HepG2 (cell line): ENCODE data around the gene PAX7. TPM values are rescaled to one million over a fixed set of nuclear protein-coding genes. Genes with fewer than 3 reads are reported as not detected.

ENCODE experiments used
- ATAC-seq: fragments of 200-7000 bp; cut with Tn5 transposase; 3 replicates; pipeline ENCODE4 v1.9.1; 2020; ENCODE audit warnings: mild to moderate bottlenecking, moderate library complexity
- BruUV-seq: library from RNA; stranded (reverse); fragments of 400-500 nt; replicated peaks from 2 replicates; lab custom pipeline; 2021; lab: Mats Ljungman, UMichigan
- CTCF ChIA-PET: fragments of 300-600 bp; formaldehyde crosslinking; extraction: SDS; loops from one replicate; lab custom pipeline; 2021; ENCODE audit warnings: low total read pairs, inconsistent platforms, low intra/inter-chr PET ratio; lab: Yijun Ruan, JAX
- POLR2A ChIA-PET: fragments of 350-600 bp; sonication (Branson Sonifier 250); formaldehyde crosslinking; loops from one replicate; lab custom pipeline; 2020; ENCODE audit warnings: antibody characterized with exemption, inconsistent platforms; lab: Yijun Ruan, JAX
- DNase-seq: peaks from one replicate; pipeline ENCODE4 v3.0.0-alpha.2; 2015; ENCODE audit warnings: low spot score
- FAIRE-seq: peaks from 3 replicates; lab custom pipeline; 2011; peaks lifted over from hg19 to GRCh38; lab: Jason Lieb, UNC
- H2AFZ ChIP-seq: one replicate; pipeline ENCODE4 v1.6.1; 2011; ENCODE audit warnings: low read length, inconsistent platforms
- H3K27ac ChIP-seq: fragments of 300-600 bp; 3 replicates; pipeline ENCODE4 v1.8.0; 2011; ENCODE audit warnings: mixed run types, mild to moderate bottlenecking, mixed read lengths, low read length, inconsistent platforms; ENCODE audit not compliant: insufficient read depth; ENCODE audit errors: extremely low read length
- H3K27me3 ChIP-seq, 2 experiments: fragments of 200-600 bp in 1 of 2; 2 replicates in 1 of 2; 3 replicates in 1 of 2; pipeline versions ENCODE4 v1.6.0 to v1.8.0; 2011; ENCODE audit warnings: low read length in 2 of 2, mild to moderate bottlenecking in 2 of 2, moderate library complexity in 2 of 2, inconsistent platforms in 1 of 2; ENCODE audit not compliant: insufficient read depth in 2 of 2, control insufficient read depth in 1 of 2
- H3K36me3 ChIP-seq, 2 experiments: fragments of 200-600 bp in 1 of 2; replicated peaks in 1 of 2; 2 replicates in 1 of 2; 3 replicates in 1 of 2; pipeline versions ENCODE4 v1.5.1 to v1.8.0; 2011; ENCODE audit warnings: low read length in 2 of 2, inconsistent platforms in 1 of 2; ENCODE audit not compliant: insufficient read depth in 2 of 2, control insufficient read depth in 1 of 2
- H3K4me1 ChIP-seq: 2 replicates; pipeline ENCODE4 v1.5.1; 2012; ENCODE audit warnings: low read length, inconsistent platforms; ENCODE audit not compliant: insufficient read depth
- H3K4me2 ChIP-seq: 2 replicates; pipeline ENCODE4 v1.6.0; 2011; ENCODE audit warnings: low read depth, low read length, inconsistent platforms
- H3K4me3 ChIP-seq, 3 experiments: fragments of 200-600 bp in 1 of 3; sonication (generic), shearing (Covaris generic) in 1 of 3; replicated peaks in 1 of 3; 2 replicates each; pipeline ENCODE4 v1.5.1; 2011 to 2016; ENCODE audit warnings: low read length in 3 of 3, inconsistent platforms in 2 of 3, low read depth in 2 of 3, mild to moderate bottlenecking in 2 of 3, control low read depth in 1 of 3, mixed read lengths in 1 of 3; ENCODE audit not compliant: insufficient read depth in 1 of 3
- H3K79me2 ChIP-seq: one replicate; pipeline ENCODE4 v1.6.1; 2011; ENCODE audit warnings: low read length, inconsistent platforms; ENCODE audit not compliant: insufficient read depth
- H3K9ac ChIP-seq: 2 replicates; pipeline ENCODE4 v1.6.0; 2011; ENCODE audit warnings: mild to moderate bottlenecking, low read depth, low read length, inconsistent platforms; ENCODE audit not compliant: insufficient read depth
- H3K9me3 ChIP-seq: 2 replicates; pipeline ENCODE4 v1.5.1; 2012; ENCODE audit warnings: mild to moderate bottlenecking, low read length
- H4K20me1 ChIP-seq: 2 replicates; pipeline ENCODE4 v1.6.0; 2011; ENCODE audit warnings: inconsistent platforms, mild to moderate bottlenecking, low read length, moderate library complexity; ENCODE audit not compliant: insufficient read depth
- CENPBD1 ChIP-seq: sonication (generic); formaldehyde crosslinking; IDR thresholded peaks from 2 replicates; pipeline ENCODE4 v1.8.0; 2022; ENCODE audit warnings: missing genetic modification reagents, low read depth, mild to moderate bottlenecking, borderline replicate concordance
- FOXM1 ChIP-seq: sonication (generic); formaldehyde crosslinking; IDR thresholded peaks from 2 replicates; pipeline ENCODE4 v1.5.0; 2020; ENCODE audit warnings: missing genetic modification reagents
- IKZF5 ChIP-seq: IDR thresholded peaks from 2 replicates; pipeline ENCODE4 v1.6.1; 2018; ENCODE audit warnings: missing genetic modification reagents, mild to moderate bottlenecking, missing compliant biosample characterization
- KDM3A ChIP-seq: IDR thresholded peaks from 2 replicates; pipeline ENCODE4 v1.6.1; 2018; ENCODE audit warnings: low read depth, missing compliant biosample characterization
- PHF5A ChIP-seq: IDR thresholded peaks from one replicate; pipeline ENCODE4 v1.6.1; 2018; ENCODE audit warnings: low read depth, missing genetic modification reagents; ENCODE audit not compliant: unreplicated experiment
- PLSCR1 ChIP-seq: sonication (generic); formaldehyde crosslinking; IDR thresholded peaks from 2 replicates; pipeline ENCODE4 v1.5.0; 2020; ENCODE audit warnings: missing genetic modification reagents, mild to moderate bottlenecking, borderline replicate concordance
- RFXANK ChIP-seq: IDR thresholded peaks from 2 replicates; pipeline ENCODE4 v1.6.1; 2016
- TAF15 ChIP-seq: fragments of 200-400 bp; formaldehyde crosslinking; IDR thresholded peaks from one replicate; pipeline ENCODE4 v1.6.1; 2018; ENCODE audit warnings: mild to moderate bottlenecking, low read depth, low read length; ENCODE audit not compliant: poor library complexity, severe bottlenecking
- USF2 ChIP-seq, 2 experiments: sonication (generic) in 1 of 2; formaldehyde crosslinking in 1 of 2; IDR thresholded peaks; 2 replicates each; pipeline versions ENCODE4 v1.5.1 to v1.6.1; 2011 to 2020; ENCODE audit warnings: borderline replicate concordance in 1 of 2, low read depth in 1 of 2, low read length in 1 of 2, mild to moderate bottlenecking in 1 of 2, missing genetic modification reagents in 1 of 2, moderate library complexity in 1 of 2
- ZNF550 ChIP-seq: sonication (generic); formaldehyde crosslinking; IDR thresholded peaks from 2 replicates; pipeline ENCODE4 v1.4.0; 2020; ENCODE audit warnings: mild to moderate bottlenecking, missing genetic modification reagents, borderline replicate concordance
- ZNF589 ChIP-seq: sonication (generic); formaldehyde crosslinking; conservative IDR thresholded peaks from 2 replicates; pipeline ENCODE4 v1.8.0; 2022; ENCODE audit warnings: mild to moderate bottlenecking, moderate library complexity, missing genetic modification reagents
- ZNF609 ChIP-seq: sonication (generic); formaldehyde crosslinking; IDR thresholded peaks from 2 replicates; pipeline ENCODE4 v1.4.0; 2020; ENCODE audit warnings: mild to moderate bottlenecking, missing genetic modification reagents, borderline replicate concordance
- ZNF766 ChIP-seq: sonication (generic); formaldehyde crosslinking; IDR thresholded peaks from 2 replicates; pipeline ENCODE4 v1.5.0; 2020; ENCODE audit warnings: missing genetic modification reagents, borderline replicate concordance
- WGBS: methylation state at CpG from one replicate; pipeline ENCODE4 v1.1.6; 2017; ENCODE audit warnings: low lambda C conversion rate; 5-methylcytosine and 5-hydroxymethylcytosine counted together
- in situ Hi-C: cut with HindIII; loops from 2 replicates; pipeline ENCODE4 v1.10.0; 2017; ENCODE audit warnings: low pct_unique_long_range_greater_than_20kb; ENCODE audit not compliant: extremely low pct_ligation_motif_present
- intact Hi-C: fragments of 100-400 bp; cut with micrococcal nuclease; formaldehyde crosslinking; loops from one replicate; pipeline ENCODE4 v1.10.0; 2022; ENCODE audit not compliant: unreplicated experiment
- polyA plus RNA-seq, 8 experiments: library from polyadenylated mRNA; depleted of rRNA in 3 of 8; stranded (reverse) in 7 of 8; unstranded in 1 of 8; fragments of >200 nt; fragmentation: Illumina TruSeq in 4 of 8; extraction: Trizol in 4 of 8; gene quantifications; 2 replicates each; pipeline versions ENCODE4 v1.2.1 to v1.2.3, GENCODE V29; 2011 to 2016; ENCODE audit warnings: low read depth in 4 of 8, missing spikeins in 1 of 8, mixed read lengths in 1 of 8; ENCODE audit not compliant: insufficient read depth in 1 of 8
- total RNA-seq, 5 experiments: library from RNA; depleted of rRNA; stranded (reverse); fragments of >200 nt; fragmentation: Illumina TruSeq; extraction: Trizol; gene quantifications; 2 replicates each; pipeline ENCODE4 v1.2.3, GENCODE V29; 2016; ENCODE audit warnings: low read depth in 1 of 5

PAX7 gene
- total and polyA plus RNA-seq, 2 of the 13 experiments (the other 11 are each of a cell fraction or from before 2014, with no cell fraction given), result not detected

- ATAC-seq (no peak), DNase-seq (no peak), FAIRE-seq (no peak)
- no peak for TF ChIP-seq RFXANK (CRISPR knock-in tag)
- TF ChIP-seq IKZF5 (CRISPR knock-in tag), result no peak
- TF ChIP-seq PHF5A, result no peak
- TF ChIP-seq ZNF589 (CRISPR knock-in tag), result no peak
- TF ChIP-seq KDM3A (CRISPR knock-in tag), result no peak
- TF ChIP-seq ZNF609 (CRISPR knock-in tag), result no peak
- no peak for TF ChIP-seq USF2 (IDR thresholded peaks at IDR 0.05; ENCODE audit: low read depth, low read length)
- no peak for TF ChIP-seq USF2 (CRISPR knock-in tag; IDR thresholded peaks at IDR 0.05; ENCODE audit: borderline replicate concordance)
- TF ChIP-seq TAF15, result no peak
- TF ChIP-seq ZNF550 (CRISPR knock-in tag), result no peak
- TF ChIP-seq CENPBD1, result no peak
- no peak for TF ChIP-seq PLSCR1 (CRISPR knock-in tag)
- no peak for TF ChIP-seq FOXM1
- TF ChIP-seq ZNF766, result no peak
- ChIA-PET POLR2A (no interaction called here), CTCF (no interaction called here)
- H3K9me3 ChIP-seq, result no peaks in the 10 kb centered on the region
- no TSS peak for BruUV-seq
- no peaks in the 10 kb centered on the region for H3K79me2 ChIP-seq
- WGBS, result 0% methylated on average over 1 of the region's 1 CpG
- H3K36me3 ChIP-seq, result no peaks in the 10 kb centered on the region
- no peak overlapping the region for H3K9ac ChIP-seq
- in situ Hi-C loops (no loop called here), intact Hi-C loops (no loop called here)
- H2AFZ ChIP-seq, result no peak overlapping the region
- no peaks in the 10 kb centered on the region; the same call in 1 of the 2 replicates for H4K20me1 ChIP-seq
- H3K27ac ChIP-seq, result no peak overlapping the region
- H3K27me3 ChIP-seq, result peaks cover 6 to 30% of the 10 kb centered on the region in 2 experiments; a peak in 3 of 5 replicates
- no peak overlapping the region for H3K4me3 ChIP-seq
- H3K4me2 ChIP-seq, result no peak overlapping the region
- no peaks in the 10 kb centered on the region for H3K4me1 ChIP-seq
These were observed 144.7 kb downstream of the PAX7 start for GRCh38 chr1:18775341-18775740.
